Kidney epithelial cell (primary cell): ENCODE results near the gene KSR1. TPM values are rescaled to one million over a fixed set of nuclear protein-coding genes. Genes with fewer than 3 reads are reported as not detected.

ENCODE experiments used
- DNase-seq: peaks from one replicate; pipeline ENCODE4 v3.0.0-alpha.2; 2010; ENCODE audit warnings: low read depth
- H3K27me3 ChIP-seq: 2 replicates; pipeline ENCODE4 v1.6.0; 2011; ENCODE audit warnings: low read length; ENCODE audit not compliant: control insufficient read depth, insufficient read depth
- H3K36me3 ChIP-seq: 2 replicates; pipeline ENCODE4 v1.5.1; 2011; ENCODE audit warnings: low read length; ENCODE audit not compliant: control insufficient read depth, insufficient read depth
- H3K4me3 ChIP-seq: 2 replicates; pipeline ENCODE4 v1.5.1; 2011; ENCODE audit warnings: low read depth, mild to moderate bottlenecking, control low read depth, low read length
- CTCF ChIP-seq: IDR thresholded peaks from 2 replicates; pipeline ENCODE4 v1.5.1; 2011; ENCODE audit warnings: mild to moderate bottlenecking, moderate library complexity, low read length, control low read depth, inconsistent platforms; ENCODE audit not compliant: insufficient read depth, poor library complexity, severe bottlenecking
- total RNA-seq: library from RNA; depleted of rRNA; stranded (reverse); fragments of >200 nt; gene quantifications from 2 replicates; pipeline ENCODE4 v1.2.3, GENCODE V29; 2015

Gene KSR1
- total RNA-seq, 1 donor from 2014 or later = 11.2 TPM

GRCh38 chr17:27571563-27572352 lies 115.5 kb downstream of the KSR1 start:
- no peak for DNase-seq
- no peak for TF ChIP-seq CTCF
- no peak overlapping the region for H3K4me3 ChIP-seq
- no peaks in the 10 kb centered on the region for H3K36me3 ChIP-seq
- no peaks in the 10 kb centered on the region for H3K27me3 ChIP-seq

DNA sequence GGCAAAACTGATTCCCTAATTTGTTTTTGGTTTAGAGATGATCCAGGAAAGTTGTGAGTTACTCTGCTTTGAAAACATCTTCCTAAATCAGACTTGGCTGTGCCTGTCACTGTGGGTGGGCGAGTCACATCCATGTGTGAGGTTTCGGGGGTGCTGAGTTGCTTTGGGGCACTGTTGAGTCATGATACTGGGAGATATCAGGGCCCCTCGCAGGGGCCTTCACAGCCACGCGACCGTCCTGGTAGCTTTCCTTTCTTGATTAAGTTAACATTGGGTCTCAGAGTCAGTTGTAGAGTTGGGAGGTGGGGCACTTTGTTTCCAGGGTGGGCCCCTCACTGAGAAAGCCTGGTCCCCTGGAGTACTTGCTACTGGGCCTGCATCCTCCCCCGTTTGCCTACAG lies 116.4 kb downstream of the KSR1 start:
- Histone ChIP-seq H3K36me3 (no peaks in the 10 kb centered on the region), H3K27me3 (no peaks in the 10 kb centered on the region), H3K4me3 (no peak overlapping the region)
- no peak for DNase-seq
- TF ChIP-seq CTCF = no peak

GRCh38 chr17:27573548-27573947 lies 117.3 kb downstream of the KSR1 start:
- no peak for DNase-seq
- no peak for TF ChIP-seq CTCF
- Histone ChIP-seq H3K4me3 (no peak overlapping the region), H3K36me3 (no peaks in the 10 kb centered on the region), H3K27me3 (no peaks in the 10 kb centered on the region)

DNA sequence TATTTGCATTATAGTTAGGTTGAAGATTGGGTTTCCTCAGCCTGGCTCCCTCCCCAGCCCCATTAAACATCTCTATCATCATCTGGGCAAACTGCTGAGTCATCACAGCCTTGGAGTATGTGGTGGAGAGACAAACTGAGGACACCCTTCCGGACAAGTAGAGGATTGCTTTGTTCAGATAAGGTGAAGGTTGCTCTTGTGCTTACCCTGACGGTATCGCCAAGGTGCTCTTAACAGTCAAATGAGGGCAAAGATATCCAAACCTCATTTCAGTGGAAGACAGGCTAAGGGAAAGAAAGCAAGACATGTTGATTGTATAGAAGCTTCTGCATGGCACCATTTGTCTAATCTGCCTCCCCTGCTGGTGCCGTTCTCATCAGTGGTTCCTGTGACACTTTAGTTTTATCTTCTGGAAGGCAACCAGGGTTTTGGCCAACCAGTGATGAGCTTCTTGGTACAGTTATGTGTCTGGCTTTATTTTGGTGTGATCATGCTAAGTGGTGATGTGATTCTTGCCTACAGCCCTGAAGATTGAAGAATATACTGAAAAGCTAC lies 117.8 kb downstream of the KSR1 start:
- DNase-seq = no peak
- Histone ChIP-seq H3K27me3 (no peaks in the 10 kb centered on the region), H3K36me3 (no peaks in the 10 kb centered on the region), H3K4me3 (no peak overlapping the region)
- no peak for TF ChIP-seq CTCF

DNA sequence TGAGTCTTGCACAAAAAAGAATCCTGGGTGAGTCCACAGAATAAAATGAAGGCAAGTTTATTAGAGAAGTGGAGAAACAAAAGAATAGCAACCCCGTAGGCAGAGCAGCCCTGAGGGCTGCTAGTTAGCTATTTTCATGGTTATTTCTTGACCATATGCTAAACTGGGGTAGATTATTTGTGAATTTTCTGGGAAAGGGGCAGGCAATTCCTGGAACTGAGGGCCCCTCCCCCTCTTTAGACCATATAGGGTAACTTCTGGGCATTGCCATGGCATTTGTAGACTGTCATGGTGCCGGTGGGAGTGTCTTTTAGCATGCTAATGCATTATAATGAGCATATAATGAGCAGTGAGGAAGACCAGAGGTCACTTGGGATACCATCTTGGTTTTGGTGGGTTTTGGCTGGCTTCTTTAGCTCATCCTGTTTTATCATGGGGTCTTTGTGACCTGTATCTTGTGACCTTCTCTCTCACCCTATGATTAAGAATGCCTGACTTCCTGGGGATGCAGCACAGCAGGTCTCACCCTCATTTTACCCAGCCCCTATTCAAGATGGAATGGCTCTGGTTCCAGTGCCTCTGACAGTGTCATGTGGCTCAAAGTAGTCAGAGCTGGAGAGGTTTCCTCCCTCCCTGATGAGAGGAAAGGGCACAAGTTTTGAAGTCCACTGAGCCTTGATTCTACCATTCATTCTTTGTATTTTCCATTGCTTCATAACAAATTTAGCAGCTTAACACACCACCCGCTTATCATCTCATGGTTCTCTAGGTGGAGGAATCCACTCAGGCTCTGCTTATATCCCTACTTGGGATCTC lies 119.1 kb downstream of the KSR1 start:
- Histone ChIP-seq H3K4me3 (no peak overlapping the region), H3K27me3 (no peaks in the 10 kb centered on the region), H3K36me3 (no peaks in the 10 kb centered on the region)
- no peak for TF ChIP-seq CTCF
- no peak for DNase-seq

- no peak for DNase-seq
Measured at GRCh38 chr17:27575912-27576252, 119.6 kb downstream of the KSR1 start.

More at GRCh38 chr17:27575912-27576252, 119.6 kb downstream of the KSR1 start:
- Histone ChIP-seq H3K27me3 (no peaks in the 10 kb centered on the region), H3K4me3 (no peak overlapping the region), H3K36me3 (no peaks in the 10 kb centered on the region)
- TF ChIP-seq CTCF = no peak
